GM19240 (cell line): ENCODE measurements around the gene CFAP58.

Experiments used
- DNase-seq: peaks from one replicate; pipeline ENCODE4 v3.0.0; 2011; ENCODE audit warnings: low spot score; ENCODE audit not compliant: insufficient read length

CFAP58 gene

DNA sequence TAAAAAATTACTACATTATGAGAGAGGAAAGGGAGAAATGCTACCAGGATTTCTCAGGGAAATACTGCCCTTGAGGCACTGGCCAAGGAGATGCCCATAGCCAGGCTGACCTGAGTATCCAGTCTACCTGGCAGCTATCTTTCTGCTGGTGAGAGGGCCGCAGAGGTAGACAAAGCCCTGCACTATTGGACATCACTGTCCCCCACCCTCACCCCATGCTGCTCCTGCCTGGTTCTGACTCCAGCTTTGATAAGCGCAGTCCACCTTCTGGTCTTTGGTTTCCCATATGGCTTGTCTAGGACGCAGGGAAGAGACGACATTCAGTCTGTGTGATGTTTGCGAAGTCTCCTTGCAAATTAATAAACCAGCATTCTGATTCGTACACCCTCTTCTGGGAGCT, 19.1 kb upstream of the CFAP58 start:
- no peak for DNase-seq

DNA sequence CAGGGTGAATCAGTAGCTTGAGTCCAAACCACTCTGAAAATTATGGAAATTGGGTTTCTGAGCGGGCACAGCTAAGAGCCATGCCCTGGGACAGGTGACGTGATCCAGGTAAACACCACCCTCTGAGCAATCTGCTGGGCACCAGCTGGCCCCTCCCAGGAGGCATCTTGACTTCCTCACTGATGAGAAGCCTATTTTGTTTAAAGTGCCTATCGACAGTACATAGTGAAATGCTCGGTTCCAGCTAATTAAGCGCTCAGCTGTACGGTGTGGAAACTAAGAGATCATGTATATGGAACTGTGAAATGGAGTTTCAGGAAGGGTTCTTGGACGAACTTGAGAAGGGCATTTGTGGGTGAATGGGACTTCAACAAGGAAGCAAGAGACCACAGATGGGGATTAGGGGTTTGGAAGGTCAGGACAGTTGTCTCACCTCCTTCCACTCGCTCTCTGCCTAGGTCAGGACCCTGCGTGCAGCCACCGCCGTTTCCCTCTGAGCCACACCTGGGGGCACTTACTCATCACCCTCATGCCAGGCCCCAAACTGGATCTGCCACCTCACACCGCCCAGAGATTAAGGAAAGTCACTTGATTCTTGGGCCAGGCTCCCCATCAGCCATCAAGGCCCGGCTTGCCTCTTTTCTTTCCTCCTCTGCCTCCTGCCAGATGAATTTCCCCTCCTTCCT, 18.5 kb upstream of the CFAP58 start:
- DNase-seq = no peak

- no peak for DNase-seq
Measured at GRCh38 chr10:104336821-104337467, 16.7 kb upstream of the CFAP58 start.

DNA sequence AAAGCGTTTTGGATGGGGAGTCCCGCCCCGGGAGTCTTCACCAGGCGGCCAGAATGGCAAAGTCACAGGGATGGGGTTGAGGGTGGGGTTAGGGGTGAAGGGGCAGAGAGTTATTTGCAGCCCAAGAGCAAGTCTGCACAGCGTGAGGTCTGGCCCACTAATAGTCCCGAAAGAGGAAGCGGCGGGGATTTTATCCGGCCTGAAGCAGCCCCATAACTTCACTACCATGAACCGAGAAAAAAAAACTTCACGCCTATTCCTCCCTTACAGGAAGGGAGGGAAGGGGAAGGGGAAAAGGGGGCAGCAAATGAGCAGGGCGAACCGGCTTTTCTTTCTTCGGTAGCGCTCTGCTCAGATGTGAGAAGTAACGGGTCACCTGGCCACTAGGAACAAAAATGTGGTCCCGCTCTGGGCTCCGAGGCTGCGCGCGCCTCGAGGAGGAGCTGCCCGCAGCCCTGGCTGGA, 16.1 kb upstream of the CFAP58 start:
- DNase-seq = no peak

DNA sequence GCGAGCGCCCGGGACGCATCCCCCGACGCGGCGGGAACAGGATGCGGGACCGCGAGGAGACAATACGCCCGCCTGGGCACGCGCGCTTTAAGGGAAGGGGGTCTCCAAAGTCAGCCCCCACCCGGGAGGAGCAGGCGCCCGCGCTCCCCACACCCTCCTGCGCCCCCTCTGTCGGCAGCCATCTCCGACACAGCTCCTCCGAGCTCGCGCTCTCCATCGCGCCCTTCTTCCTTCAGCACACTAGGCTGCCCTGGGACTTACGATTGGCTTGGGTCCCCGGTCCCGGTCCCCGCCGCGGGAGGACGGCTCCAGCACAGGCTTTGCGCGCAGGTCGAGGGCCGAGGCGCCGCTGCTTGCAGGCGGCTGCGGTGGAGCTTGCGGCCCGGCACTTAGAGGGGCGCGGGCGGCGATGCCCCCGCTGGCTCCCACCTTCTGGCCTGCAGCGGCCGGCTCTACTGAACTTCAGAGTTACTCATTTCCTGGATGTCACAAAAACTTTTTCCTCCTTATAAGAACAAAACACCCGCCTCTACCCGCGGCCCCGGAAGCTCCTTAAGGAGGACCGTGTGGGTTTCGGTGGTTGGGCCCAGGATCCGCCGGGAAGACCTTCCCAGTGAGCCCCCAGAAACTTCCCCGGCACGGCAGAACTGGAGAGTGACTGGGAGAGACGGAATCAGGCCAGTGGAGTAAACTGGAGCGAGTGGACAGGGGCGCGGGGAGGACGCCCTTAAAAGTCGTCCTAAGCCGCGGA, 15.5 kb upstream of the CFAP58 start, which contains the start of gene ITPRIP:
Gene ITPRIP, minus strand, starts transcription at position 481 of the 751 bp plus-strand sequence. CDS start 22,414 bp downstream, outside the sequence.
- no peak for DNase-seq

DNA sequence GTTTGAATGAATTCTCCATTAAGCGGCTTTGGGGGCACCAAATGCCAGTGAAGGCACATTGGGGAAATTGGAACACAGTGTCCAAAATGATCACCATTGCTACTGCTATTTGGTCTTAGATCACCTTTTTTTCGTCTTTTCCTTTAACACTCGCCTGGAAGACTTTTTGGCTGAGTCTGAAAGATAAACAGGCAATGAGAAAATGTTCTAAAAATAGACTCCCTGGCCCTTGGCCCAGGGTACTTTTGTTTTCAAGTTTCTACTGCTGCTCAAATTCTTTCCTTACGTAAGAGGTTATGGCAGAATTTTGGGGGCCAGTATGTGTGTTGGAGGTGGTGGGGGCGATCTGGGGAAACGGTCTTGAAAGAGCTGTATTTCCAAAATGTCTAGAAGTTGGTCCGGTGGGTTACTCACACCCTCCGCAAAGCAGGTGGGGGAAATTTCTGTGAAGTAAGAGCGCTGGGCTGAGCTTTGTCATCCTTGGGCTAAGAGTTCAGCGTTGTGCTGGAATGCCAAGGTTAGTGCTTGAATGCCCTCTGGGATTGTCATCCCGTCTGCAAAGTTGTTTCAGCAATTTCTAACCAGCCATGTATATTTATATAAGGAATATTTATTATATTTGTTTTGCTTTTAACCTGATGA, 14.0 kb upstream of the CFAP58 start:
- no peak for DNase-seq

DNA sequence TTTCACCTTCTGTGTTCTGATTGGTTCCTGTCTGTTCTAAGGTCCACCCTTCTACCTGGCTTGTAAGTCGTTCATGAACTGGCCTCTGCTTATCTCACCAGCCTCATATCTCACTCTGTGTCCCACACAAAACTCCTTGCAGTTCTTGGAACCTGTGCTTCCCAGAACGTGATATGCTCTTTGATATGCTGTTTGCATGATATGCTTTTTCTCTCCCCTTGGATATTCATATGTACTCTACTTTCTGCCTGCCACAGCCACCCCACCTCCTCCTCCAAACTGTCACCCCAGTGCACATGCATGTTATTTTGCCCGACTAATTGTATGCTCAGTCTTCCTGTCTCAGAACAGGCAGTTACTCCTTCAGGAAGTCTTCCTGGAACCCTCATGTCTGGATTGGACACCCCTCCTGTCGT, 13.5 kb upstream of the CFAP58 start:
- DNase-seq = no peak

GRCh38 chr10:104340641-104341040, 13.0 kb upstream of the CFAP58 start:
- DNase-seq = no peak

DNA sequence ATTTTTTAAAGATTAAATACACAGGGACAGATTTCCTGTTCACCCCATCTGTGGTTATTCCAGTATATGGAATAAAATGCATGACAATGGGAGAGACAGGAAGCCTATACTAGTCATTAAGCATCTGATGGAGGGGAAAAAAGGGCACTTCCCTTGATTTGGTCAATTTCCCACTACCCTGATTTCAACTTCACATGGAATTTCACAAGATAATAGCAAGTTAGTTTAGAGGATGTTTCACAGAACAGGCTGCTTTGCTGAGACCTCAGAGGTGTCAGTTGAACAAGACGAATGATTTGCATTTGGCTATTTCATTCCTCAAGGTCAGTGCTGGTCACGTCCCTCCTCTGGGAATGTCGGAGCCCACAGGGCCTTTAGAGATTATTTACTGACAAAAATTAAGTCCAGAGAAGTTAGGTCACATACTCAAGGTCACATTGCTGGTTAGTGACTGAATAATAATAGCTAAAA, 10.7 kb upstream of the CFAP58 start:
- no peak for DNase-seq

- DNase-seq = no peak
Measured at GRCh38 chr10:104344219-104344618, 9.4 kb upstream of the CFAP58 start.

- DNase-seq = no peak
Measured at GRCh38 chr10:104345515-104345914, 8.1 kb upstream of the CFAP58 start.

DNA sequence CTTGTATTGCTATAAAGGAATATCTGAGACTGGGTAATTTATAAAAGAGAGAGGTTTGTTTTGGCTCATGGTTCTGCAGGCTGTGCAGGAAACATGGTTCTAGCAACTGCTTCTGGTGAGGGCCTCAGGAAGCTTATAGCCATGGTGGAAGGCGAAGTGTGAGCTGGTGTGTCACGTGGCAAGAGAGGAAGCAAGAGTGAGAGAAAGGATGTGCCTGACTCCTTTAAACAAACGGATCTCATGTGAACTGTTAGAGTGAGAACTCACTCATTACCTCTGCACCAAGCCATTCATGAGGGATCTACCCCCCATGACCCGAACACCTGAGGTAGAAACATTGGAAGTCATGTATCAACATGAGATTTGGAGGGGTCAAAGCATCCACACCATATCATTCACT, 7.7 kb upstream of the CFAP58 start:
- no peak for DNase-seq

DNA sequence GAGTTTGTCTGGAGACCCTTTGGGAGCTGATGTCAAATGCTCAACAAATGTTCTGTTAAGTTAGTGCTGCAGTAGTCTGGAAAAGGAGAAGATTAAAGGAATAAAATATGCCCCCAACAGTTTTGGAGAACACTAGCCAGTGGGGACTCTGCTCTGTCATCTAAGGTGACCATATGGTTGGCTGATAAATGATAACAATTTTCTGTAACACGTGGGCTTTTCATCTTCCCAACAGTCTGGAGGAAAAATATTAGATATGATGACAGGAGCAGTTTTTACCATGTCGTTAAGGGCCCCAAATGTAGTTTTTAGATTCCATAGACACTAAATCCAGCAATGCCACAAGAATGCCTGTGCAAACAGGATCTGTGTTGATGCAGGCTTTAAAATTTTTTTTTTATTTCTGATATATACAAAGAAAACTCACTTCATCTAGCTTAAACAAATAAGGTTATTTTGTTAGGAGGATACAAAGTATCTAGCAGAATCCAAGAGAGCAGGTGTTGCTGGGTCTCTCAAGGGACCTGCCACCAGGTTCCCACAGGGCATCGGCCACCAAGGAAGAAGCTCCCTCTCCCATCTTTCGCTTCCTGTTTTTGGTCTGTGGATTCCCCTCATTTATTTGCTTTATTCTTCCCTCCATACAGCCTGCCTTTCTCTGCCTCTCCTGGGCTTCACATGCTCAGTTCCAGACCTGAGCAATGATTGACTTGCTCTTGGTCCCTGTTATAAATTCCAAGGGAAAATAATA, 6.2 kb upstream of the CFAP58 start:
- no peak for DNase-seq

GRCh38 chr10:104348601-104349000, 5.0 kb upstream of the CFAP58 start:
- DNase-seq = no peak

- no peak for DNase-seq
Measured at GRCh38 chr10:104349623-104350126, 4.0 kb upstream of the CFAP58 start.

DNA sequence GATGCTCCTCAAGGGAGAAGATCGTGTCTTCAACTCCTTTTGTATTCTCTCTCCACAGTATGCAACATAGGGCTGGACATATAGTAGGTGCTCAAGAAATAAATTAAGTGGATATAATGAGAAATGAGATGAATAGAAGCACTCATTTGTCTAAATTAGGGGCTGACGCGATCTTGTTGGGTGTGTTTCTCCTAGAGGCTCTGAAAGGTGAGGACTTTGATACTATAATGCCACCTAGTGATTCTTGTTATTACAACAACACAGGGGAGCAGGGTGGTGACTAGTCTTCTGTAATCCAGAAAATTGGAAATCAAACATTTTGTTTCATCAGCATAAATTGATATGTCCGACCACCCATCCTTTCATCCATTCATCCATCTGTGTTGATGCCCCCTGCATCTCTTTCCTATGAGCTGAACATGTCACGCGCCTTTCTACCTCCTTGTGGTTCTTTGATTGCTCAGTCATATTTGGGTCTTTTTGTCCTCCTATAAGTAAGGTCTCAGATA, 3.5 kb upstream of the CFAP58 start:
- DNase-seq = no peak

- DNase-seq = no peak
Measured at GRCh38 chr10:104351061-104351702, 2.5 kb upstream of the CFAP58 start.

DNA sequence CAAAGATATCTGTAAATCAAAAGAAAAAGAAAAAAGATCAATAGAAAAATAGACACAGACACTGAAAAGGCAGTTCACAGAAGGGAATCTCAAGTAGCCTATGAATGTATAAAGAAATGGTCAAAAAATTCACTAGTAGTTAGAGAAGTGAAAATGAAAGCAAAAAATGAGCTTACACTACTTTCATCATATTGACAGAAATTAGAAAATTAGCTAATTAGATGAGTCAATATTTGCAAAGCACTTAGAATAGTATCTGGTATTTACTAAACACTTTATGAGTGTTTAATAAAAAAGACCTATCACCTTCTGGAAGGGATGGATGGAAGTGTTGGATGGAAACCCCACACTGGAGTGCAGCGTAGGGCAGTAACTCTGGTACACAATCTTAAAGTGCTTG, 1.7 kb upstream of the CFAP58 start:
- DNase-seq = no peak

DNA sequence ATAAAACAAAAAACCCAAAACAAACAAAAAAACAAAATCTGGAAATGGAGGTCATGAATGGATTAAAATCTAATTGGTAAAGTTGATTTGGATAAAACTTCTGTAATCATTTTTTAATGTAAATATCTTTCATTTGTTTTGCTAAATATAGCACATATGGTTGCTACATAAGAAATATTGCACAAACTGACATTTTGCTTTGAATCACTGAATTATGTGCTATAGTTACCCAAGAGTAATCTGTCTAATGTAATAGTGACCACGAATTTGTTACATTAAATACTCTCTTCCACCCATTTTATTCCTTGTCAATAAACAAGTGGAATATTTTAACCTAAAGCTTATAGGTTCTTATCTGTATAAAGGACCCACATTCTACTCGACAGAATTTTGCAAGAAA, 6.2 kb downstream of the CFAP58 start:
- no peak for DNase-seq

DNA sequence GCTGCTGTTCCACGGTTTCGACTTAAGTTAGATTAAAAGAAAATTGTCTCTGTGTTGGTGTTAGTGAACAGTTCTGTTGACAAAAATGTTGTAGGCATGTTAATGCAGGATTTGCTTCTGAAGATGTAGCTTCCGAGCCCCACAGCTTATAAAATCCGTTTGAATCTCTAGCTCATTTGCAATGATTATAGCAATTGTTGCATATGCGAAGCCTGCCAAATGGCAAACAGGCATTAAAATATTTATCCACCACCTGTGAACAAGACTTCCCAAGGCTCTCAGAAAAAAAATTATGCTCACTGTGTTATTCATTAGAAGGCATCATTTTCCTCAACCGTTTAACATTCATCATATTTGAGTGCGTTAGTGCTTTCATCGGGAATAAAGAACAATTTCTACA, 14.3 kb downstream of the CFAP58 start:
- DNase-seq = no peak
